ENCODE results near the gene LTBP1. TPM values are rescaled to one million over a fixed set of nuclear protein-coding genes. Genes with fewer than 3 reads are reported as not detected.

The LTBP1 gene
- total and polyA plus RNA-seq, 4 donors, result 5.8 to 57.6 (median 10.2) TPM

- no peak for TF ChIP-seq NR2F2 (IDR thresholded peaks at IDR 0.05)
Observed at GRCh38 chr2:32942793-32943485, 3.8 kb upstream of the LTBP1 start (continued).

GRCh38 chr2:32945286-32945685, 1.5 kb upstream of the LTBP1 start:
- H3K27me3 ChIP-seq (ENCODE audit: control insufficient read depth in 4 of 4, insufficient read depth in 4 of 4, low read length in 3 of 4), result no peaks in the 10 kb centered on the region
- DNase-seq (ENCODE audit: low spot score), result no peak
- 95% methylated on average over 2 of the region's 2 CpGs for WGBS
- peaks cover 0 to 14% (median 9%) of the 10 kb centered on the region in 4 donors for H3K4me1 ChIP-seq (ENCODE audit: control insufficient read depth in 4 of 4, insufficient read depth in 4 of 4, low read length in 3 of 4)
- H3K9ac ChIP-seq (ENCODE audit: low read depth in 1 of 2, low read length in 2 of 2), result no peak overlapping the region
- no peaks in the 10 kb centered on the region for H3K9me3 ChIP-seq (ENCODE audit: control insufficient read depth in 4 of 4, low read length in 3 of 4)
- no peak overlapping the region for H3K4me3 ChIP-seq (ENCODE audit: low read depth in 1 of 3, low read length in 3 of 3)
- no peaks in the 10 kb centered on the region for H3K36me3 ChIP-seq (ENCODE audit: control insufficient read depth in 4 of 4, insufficient read depth in 3 of 4, low read depth in 1 of 4, low read length in 3 of 4)
- no peak overlapping the region for H3K27ac ChIP-seq (ENCODE audit: low read depth in 1 of 2, low read length in 2 of 2)
- no peak for TF ChIP-seq MAX (IDR thresholded peaks at IDR 0.05)
- TF ChIP-seq CTCF (IDR thresholded peaks at IDR 0.05; ENCODE audit: low read depth, low read length, missing input control), result no peak
- no peak for TF ChIP-seq RXRA (IDR thresholded peaks at IDR 0.05)
- TF ChIP-seq YY1 (IDR thresholded peaks at IDR 0.05), result no peak
- no peak for TF ChIP-seq EGR1 (IDR thresholded peaks at IDR 0.05; ENCODE audit: low read depth in 2 of 2)
- no peak for TF ChIP-seq GABPA (IDR thresholded peaks at IDR 0.05 in 1 of 2, conservative IDR thresholded peaks at IDR 0.05 in 1 of 2)
- no peak for TF ChIP-seq NR2F2 (IDR thresholded peaks at IDR 0.05)
- no peak for TF ChIP-seq JUND (IDR thresholded peaks at IDR 0.05)
- no peak for TF ChIP-seq RAD21 (IDR thresholded peaks at IDR 0.05)
- TF ChIP-seq ZBTB33 (IDR thresholded peaks at IDR 0.05), result no peak

- no peaks in the 10 kb centered on the region for H3K36me3 ChIP-seq (ENCODE audit: control insufficient read depth in 4 of 4, insufficient read depth in 3 of 4, low read depth in 1 of 4, low read length in 3 of 4)
- H3K27ac ChIP-seq (ENCODE audit: low read depth in 1 of 2, low read length in 2 of 2), result peak overlapping the region; percentile 45 to 71
- H3K4me3 ChIP-seq (ENCODE audit: low read depth in 1 of 3, low read length in 3 of 3), result peak overlapping the region; percentile 36 to 85 (median 74)
- H3K9me3 ChIP-seq (ENCODE audit: control insufficient read depth in 4 of 4, low read length in 3 of 4), result no peaks in the 10 kb centered on the region
- under 1% methylated on average over 52 of the region's 52 CpGs for WGBS
- no peak overlapping the region for H3K9ac ChIP-seq (ENCODE audit: low read depth in 1 of 2, low read length in 2 of 2)
- DNase-seq (ENCODE audit: low spot score), result peak; percentile 64
- H3K27me3 ChIP-seq (ENCODE audit: control insufficient read depth in 4 of 4, insufficient read depth in 4 of 4, low read length in 3 of 4), result no peaks in the 10 kb centered on the region
- H3K4me1 ChIP-seq (ENCODE audit: control insufficient read depth in 4 of 4, insufficient read depth in 4 of 4, low read length in 3 of 4), result peaks cover 0 to 14% (median 9%) of the 10 kb centered on the region in 4 donors
- TF ChIP-seq CTCF (IDR thresholded peaks at IDR 0.05; ENCODE audit: low read depth, low read length, missing input control) (no peak), EGR1 (IDR thresholded peaks at IDR 0.05; ENCODE audit: low read depth in 2 of 2) (no peak), SP1 (IDR thresholded peaks at IDR 0.05) (no peak), HNF4A (conservative IDR thresholded peaks at IDR 0.05) (no peak), RXRA (IDR thresholded peaks at IDR 0.05) (no peak), MAX (IDR thresholded peaks at IDR 0.05) (no peak), TAF1 (conservative IDR thresholded peaks at IDR 0.05) (no peak), FOXA1 (IDR thresholded peaks at IDR 0.05) (no peak), REST (IDR thresholded peaks at IDR 0.05) (no peak), GABPA (IDR thresholded peaks at IDR 0.05 in 1 of 2, conservative IDR thresholded peaks at IDR 0.05 in 1 of 2) (no peak), NR2F2 (IDR thresholded peaks at IDR 0.05) (no peak), HNF4G (IDR thresholded peaks at IDR 0.05) (no peak), FOXA2 (IDR thresholded peaks at IDR 0.05) (no peak), ZBTB33 (IDR thresholded peaks at IDR 0.05) (no peak)
Observed at GRCh38 chr2:32947076-32947483, 327 bp downstream of the LTBP1 start.

Measured in liver (tissue), 9 donors.